Skeletal muscle tissue (tissue), 4 donors: ENCODE results near the gene TIMM10. TPM values are rescaled to one million over a fixed set of nuclear protein-coding genes. Genes with fewer than 3 reads are reported as not detected.

Experiments
- H3K27ac ChIP-seq: one replicate; pipeline ENCODE4 v1.7.0; 2013; ENCODE audit warnings: mild to moderate bottlenecking, low read depth, low read length, inconsistent platforms
- H3K27me3 ChIP-seq, 3 donors: one replicate each; pipeline ENCODE4 v1.7.0; 2013; ENCODE audit warnings: low read length in 3 of 3; ENCODE audit not compliant: control insufficient read depth in 3 of 3, insufficient read depth in 3 of 3
- H3K36me3 ChIP-seq, 3 donors: one replicate each; pipeline ENCODE4 v1.7.0; 2013; ENCODE audit warnings: low read length in 3 of 3; ENCODE audit not compliant: control insufficient read depth in 3 of 3, insufficient read depth in 3 of 3
- H3K4me1 ChIP-seq, 3 donors: one replicate each; pipeline ENCODE4 v1.7.0; 2013; ENCODE audit warnings: low read length in 3 of 3, mild to moderate bottlenecking in 3 of 3; ENCODE audit not compliant: control insufficient read depth in 3 of 3, insufficient read depth in 3 of 3
- H3K4me3 ChIP-seq, 3 donors: one replicate each; pipeline ENCODE4 v1.7.0; 2013; ENCODE audit warnings: low read length in 3 of 3
- H3K9ac ChIP-seq, 3 donors: one replicate each; pipeline ENCODE4 v1.7.0; 2013; ENCODE audit warnings: low read length in 3 of 3, mild to moderate bottlenecking in 3 of 3, moderate library complexity in 2 of 3, low read depth in 1 of 3
- H3K9me3 ChIP-seq, 3 donors: one replicate each; pipeline ENCODE4 v1.7.0; 2013; ENCODE audit warnings: low read length in 3 of 3; ENCODE audit not compliant: control insufficient read depth in 3 of 3
- total RNA-seq: library from RNA; depleted of rRNA; stranded (reverse); fragments of >200 nt; gene quantifications from one replicate; pipeline ENCODE4 v1.2.3, GENCODE V29; 2014
- donor health status: Osteomylitis.

Gene TIMM10
- 64.2 TPM for total RNA-seq

- Histone ChIP-seq H3K27ac (peak within 1 kb of the TSS; percentile 89), H3K36me3 (peaks cover 6 to 11% (median 10%) of the 10 kb centered on the region in 3 donors), H3K9ac (peak within 1 kb of the TSS; percentile 82 to 87 (median 84)), H3K9me3 (no peaks in the 10 kb centered on the region), H3K27me3 (no peaks in the 10 kb centered on the region), H3K4me3 (peak within 1 kb of the TSS; percentile 90 to 97 (median 96)), H3K4me1 (peaks cover 7 to 13% (median 12%) of the 10 kb centered on the region in 3 donors)
Observed at GRCh38 chr11:57530596-57531507, at the start of gene TIMM10. Gene TIMM10 (minus strand): TSS chr11:57530754. CDS start chr11:57530189, 565 bp downstream.

- Histone ChIP-seq H3K9me3 (no peaks in the 10 kb centered on the region), H3K36me3 (no peaks in the 10 kb centered on the region), H3K27me3 (peaks cover 0 to 4% (median 0%) of the 10 kb centered on the region in 3 donors), H3K4me1 (peaks cover 0 to under 1% (median 0%) of the 10 kb centered on the region in 3 donors), H3K4me3 (no peak overlapping the region), H3K9ac (no peak overlapping the region), H3K27ac (no peak overlapping the region)
Observed at GRCh38 chr11:57574061-57574460, 43.5 kb upstream of the TIMM10 start.

GRCh38 chr11:57571606-57572005 is 41.1 kb upstream of the TIMM10 start:
- Histone ChIP-seq H3K9ac (no peak overlapping the region), H3K27me3 (peaks cover 0 to 4% (median 0%) of the 10 kb centered on the region in 3 donors), H3K9me3 (no peaks in the 10 kb centered on the region), H3K4me1 (peaks cover 4 to 16% (median 11%) of the 10 kb centered on the region in 3 donors), H3K36me3 (no peaks in the 10 kb centered on the region), H3K27ac (no peak overlapping the region), H3K4me3 (no peak overlapping the region)

- peak overlapping the region; percentile 61 to 86 (median 68) for H3K9ac ChIP-seq
- H3K9me3 ChIP-seq, result no peaks in the 10 kb centered on the region
- no peaks in the 10 kb centered on the region for H3K27me3 ChIP-seq
- no peaks in the 10 kb centered on the region for H3K36me3 ChIP-seq
- peak overlapping the region; percentile 82 to 93 (median 90) for H3K4me3 ChIP-seq
- peaks cover 10 to 24% (median 19%) of the 10 kb centered on the region in 3 donors for H3K4me1 ChIP-seq
- peak overlapping the region; percentile 26 for H3K27ac ChIP-seq
Observed at GRCh38 chr11:57568330-57568766, 37.8 kb upstream of the TIMM10 start.

GRCh38 chr11:57567515-57568329 is 37.2 kb upstream of the TIMM10 start, which contains the start of gene UBE2L6:
Gene UBE2L6 (minus strand): TSS chr11:57567672. CDS start chr11:57567611, 61 bp downstream.
- Histone ChIP-seq H3K4me3 (peak within 1 kb of the TSS; percentile 82 to 93 (median 90)), H3K4me1 (peaks cover 10 to 24% (median 19%) of the 10 kb centered on the region in 3 donors), H3K27ac (peak within 1 kb of the TSS; percentile 77), H3K9ac (peak within 1 kb of the TSS; percentile 68 to 86 (median 76)), H3K9me3 (no peaks in the 10 kb centered on the region), H3K27me3 (no peaks in the 10 kb centered on the region), H3K36me3 (no peaks in the 10 kb centered on the region)

- peaks cover 10 to 24% (median 19%) of the 10 kb centered on the region in 3 donors for H3K4me1 ChIP-seq
- H3K27me3 ChIP-seq, result no peaks in the 10 kb centered on the region
- no peaks in the 10 kb centered on the region for H3K9me3 ChIP-seq
- H3K36me3 ChIP-seq, result no peaks in the 10 kb centered on the region
- peak overlapping the region; percentile 77 for H3K27ac ChIP-seq
- H3K9ac ChIP-seq, result peak overlapping the region; percentile 65 to 76 (median 75)
- H3K4me3 ChIP-seq, result peak overlapping the region; percentile 71 to 93 (median 90)
Observed at GRCh38 chr11:57566905-57567514, 36.5 kb upstream of the TIMM10 start.

GRCh38 chr11:57566005-57566904 is 35.7 kb upstream of the TIMM10 start:
- Histone ChIP-seq H3K27ac (peak overlapping the region; percentile 77), H3K27me3 (no peaks in the 10 kb centered on the region), H3K4me3 (peak overlapping the region; percentile 67 to 90 (median 71)), H3K9ac (peak overlapping the region; percentile 9 to 51 (median 13)), H3K4me1 (peaks cover 10 to 24% (median 19%) of the 10 kb centered on the region in 3 donors), H3K36me3 (no peaks in the 10 kb centered on the region), H3K9me3 (no peaks in the 10 kb centered on the region)

GRCh38 chr11:57562596-57562995 is 32.0 kb upstream of the TIMM10 start:
- H3K27ac ChIP-seq, result no peak overlapping the region
- no peaks in the 10 kb centered on the region for H3K27me3 ChIP-seq
- no peaks in the 10 kb centered on the region for H3K9me3 ChIP-seq
- no peak overlapping the region for H3K4me3 ChIP-seq
- H3K9ac ChIP-seq, result no peak overlapping the region
- peaks cover 7 to 18% (median 11%) of the 10 kb centered on the region in 3 donors for H3K4me1 ChIP-seq
- H3K36me3 ChIP-seq, result peaks cover 0 to 13% (median 8%) of the 10 kb centered on the region in 3 donors
